Mesendoderm (in vitro differentiated cells): ENCODE measurements around the gene JMJD1C.
A peak's percentile ranks its signal among the peaks of the same experiment; 100 is the strongest.

Experiments used
- DNase-seq: peaks from one replicate; pipeline ENCODE4 v3.0.0; 2013
- H2AK5ac ChIP-seq: 2 replicates; pipeline ENCODE4 v1.6.1; 2013; ENCODE audit warnings: low read length, inconsistent platforms
- H2BK120ac ChIP-seq: 2 replicates; pipeline ENCODE4 v1.6.1; 2013; ENCODE audit warnings: low read depth, mild to moderate bottlenecking, low read length, moderate library complexity, mixed read lengths
- H2BK15ac ChIP-seq: replicated peaks from 2 replicates; pipeline ENCODE4 v1.6.1; 2013; ENCODE audit warnings: low read depth, mild to moderate bottlenecking, moderate library complexity
- H2BK5ac ChIP-seq: 2 replicates; pipeline ENCODE4 v1.6.1; 2013; ENCODE audit warnings: low read length, inconsistent platforms
- H3K18ac ChIP-seq: 2 replicates; pipeline ENCODE4 v1.6.1; 2013; ENCODE audit warnings: mild to moderate bottlenecking, low read length, mixed read lengths
- H3K23ac ChIP-seq: one replicate; pipeline ENCODE4 v1.6.1; 2013; ENCODE audit warnings: low read length
- H3K27ac ChIP-seq: 2 replicates; pipeline ENCODE4 v1.5.1; 2013; ENCODE audit warnings: low read depth, mild to moderate bottlenecking, inconsistent platforms, low read length, moderate library complexity
- H3K27me3 ChIP-seq: 2 replicates; pipeline ENCODE4 v1.6.1; 2013; ENCODE audit warnings: low read length, control low read depth, mild to moderate bottlenecking, inconsistent platforms; ENCODE audit not compliant: insufficient read depth, poor library complexity
- H3K36me3 ChIP-seq: 2 replicates; pipeline ENCODE4 v1.6.1; 2013; ENCODE audit warnings: low read length, inconsistent platforms; ENCODE audit not compliant: control insufficient read depth, insufficient read depth
- H3K4ac ChIP-seq: one replicate; pipeline ENCODE4 v1.6.1; 2013; ENCODE audit warnings: low read depth, mild to moderate bottlenecking, low read length, moderate library complexity
- H3K4me1 ChIP-seq: 2 replicates; pipeline ENCODE4 v1.6.1; 2013; ENCODE audit warnings: low read depth, low read length, inconsistent platforms; ENCODE audit not compliant: control insufficient read depth
- H3K4me2 ChIP-seq: 2 replicates; pipeline ENCODE4 v1.6.1; 2013; ENCODE audit warnings: low read length
- H3K4me3 ChIP-seq: 2 replicates; pipeline ENCODE4 v1.5.1; 2013; ENCODE audit warnings: mild to moderate bottlenecking, low read length
- H3K56ac ChIP-seq: one replicate; pipeline ENCODE4 v1.6.1; 2013; ENCODE audit warnings: low read length
- H3K79me1 ChIP-seq: 2 replicates; pipeline ENCODE4 v1.6.1; 2013; ENCODE audit warnings: low read length, inconsistent platforms
- H3K79me2 ChIP-seq: 2 replicates; pipeline ENCODE4 v1.6.1; 2013; ENCODE audit warnings: mild to moderate bottlenecking, low read length; ENCODE audit not compliant: control insufficient read depth, insufficient read depth
- H3K9ac ChIP-seq: 2 replicates; pipeline ENCODE4 v1.6.1; 2013; ENCODE audit warnings: low read length, inconsistent platforms
- H4K5ac ChIP-seq: one replicate; pipeline ENCODE4 v1.6.1; 2013; ENCODE audit warnings: low read length
- H4K8ac ChIP-seq: one replicate; pipeline ENCODE4 v1.6.1; 2013; ENCODE audit warnings: low read depth, mild to moderate bottlenecking, control low read depth, low read length, moderate library complexity
- WGBS: extraction: QIAGEN DNeasy Blood & Tissue Kit; methylation state at CpG from one replicate; pipeline ENCODE4 v1.1.7; 2013; ENCODE audit warnings: low lambda C conversion rate, missing lambda C conversion rate; ENCODE audit not compliant: insufficient coverage; ENCODE audit errors: extremely low coverage; 5-methylcytosine and 5-hydroxymethylcytosine counted together

The JMJD1C gene

DNA sequence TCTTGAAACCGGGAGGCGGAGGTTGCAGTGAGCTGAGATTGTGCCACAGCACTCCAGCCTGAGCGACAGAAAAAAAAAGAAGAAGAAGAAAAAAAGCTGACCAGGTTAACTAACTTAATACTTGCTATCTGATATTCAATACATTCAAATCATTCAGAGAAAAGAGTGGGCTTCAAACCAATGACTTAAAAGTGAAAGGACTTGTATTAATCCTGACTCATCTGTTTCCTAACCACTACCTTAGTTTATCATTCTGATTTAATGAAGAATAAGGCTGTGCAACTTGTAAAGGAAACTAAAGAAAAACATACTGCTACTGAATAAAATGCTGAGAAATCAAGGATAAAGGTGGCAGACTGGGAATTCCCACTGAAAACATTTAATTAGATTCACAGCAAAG lies 204.3 kb downstream of the JMJD1C start:
- Histone ChIP-seq H3K36me3 (no peaks in the 10 kb centered on the region), H3K27ac (no peak overlapping the region)

DNA sequence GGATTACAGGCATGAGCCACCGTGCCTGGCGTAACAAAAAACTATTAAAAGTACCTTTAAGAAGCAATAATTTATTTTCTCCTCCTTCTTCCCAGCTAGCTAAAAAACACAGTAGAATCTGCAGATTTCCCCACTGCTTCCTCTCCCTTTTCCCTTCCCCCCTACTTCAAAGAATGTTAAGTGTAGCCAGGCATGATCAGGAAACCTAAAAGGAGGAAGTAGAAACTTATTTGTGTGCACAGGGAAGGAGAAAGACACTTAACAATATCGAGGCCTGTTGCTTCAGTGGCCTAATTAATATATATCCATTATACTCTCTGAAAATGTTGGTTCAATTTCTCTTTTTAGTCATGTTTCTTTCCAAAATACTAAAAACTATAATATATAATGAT lies 204.9 kb downstream of the JMJD1C start:
- H3K79me2 ChIP-seq = peaks cover 53% of the 10 kb centered on the region
- no peaks in the 10 kb centered on the region for H3K27me3 ChIP-seq
- no peak overlapping the region for H2BK5ac ChIP-seq
- no CpG with 5 or more reads among the region's 3 CpGs for WGBS
- no peaks in the 10 kb centered on the region for H3K36me3 ChIP-seq
- no peak overlapping the region for H3K4me2 ChIP-seq
- no peak overlapping the region for H2AK5ac ChIP-seq
- no peak overlapping the region for H3K4ac ChIP-seq
- no peak overlapping the region for H3K18ac ChIP-seq
- H3K27ac ChIP-seq = no peak overlapping the region
- no peak overlapping the region for H3K23ac ChIP-seq
- H3K4me3 ChIP-seq = no peak overlapping the region
- H3K56ac ChIP-seq = no peak overlapping the region
- H4K5ac ChIP-seq = no peak overlapping the region
- DNase-seq = peak; percentile 34
- H3K9ac ChIP-seq = no peak overlapping the region
- H3K79me1 ChIP-seq = no peaks in the 10 kb centered on the region
- H3K4me1 ChIP-seq = no peaks in the 10 kb centered on the region
- H2BK120ac ChIP-seq = no peak overlapping the region
- no peak overlapping the region for H4K8ac ChIP-seq
- H2BK15ac ChIP-seq = no peak overlapping the region

More for the DNA sequence above, 204.3 kb downstream of the JMJD1C start:
- H3K4ac ChIP-seq = no peak overlapping the region
- H2BK15ac ChIP-seq = no peak overlapping the region
- H2BK120ac ChIP-seq = no peak overlapping the region
- H4K8ac ChIP-seq = no peak overlapping the region
- no peak overlapping the region for H2AK5ac ChIP-seq
- H3K4me2 ChIP-seq = no peak overlapping the region
- no peaks in the 10 kb centered on the region for H3K79me1 ChIP-seq
- no peaks in the 10 kb centered on the region for H3K4me1 ChIP-seq
- no peak overlapping the region for H2BK5ac ChIP-seq
- H4K5ac ChIP-seq = no peak overlapping the region
- H3K18ac ChIP-seq = no peak overlapping the region
- no peak overlapping the region for H3K4me3 ChIP-seq
- no peaks in the 10 kb centered on the region for H3K27me3 ChIP-seq
- no peak overlapping the region for H3K9ac ChIP-seq
- WGBS = no CpG with 5 or more reads among the region's 3 CpGs
- H3K23ac ChIP-seq = no peak overlapping the region
- DNase-seq = no peak
- no peak overlapping the region for H3K56ac ChIP-seq
- H3K79me2 ChIP-seq = peaks cover 49% of the 10 kb centered on the region

GRCh38 chr10:63260103-63260859 lies 205.5 kb downstream of the JMJD1C start:
- Histone ChIP-seq H2BK5ac (no peak overlapping the region), H3K4ac (no peak overlapping the region), H3K23ac (no peak overlapping the region), H3K27me3 (no peaks in the 10 kb centered on the region), H3K36me3 (no peaks in the 10 kb centered on the region), H3K4me2 (no peak overlapping the region), H2BK120ac (no peak overlapping the region), H3K4me1 (no peaks in the 10 kb centered on the region), H3K79me1 (no peaks in the 10 kb centered on the region), H2BK15ac (no peak overlapping the region), H4K5ac (no peak overlapping the region), H3K4me3 (no peak overlapping the region), H3K79me2 (peaks cover 54% of the 10 kb centered on the region), H3K18ac (no peak overlapping the region), H4K8ac (no peak overlapping the region), H3K9ac (no peak overlapping the region), H3K27ac (no peak overlapping the region), H3K56ac (no peak overlapping the region), H2AK5ac (no peak overlapping the region)
- WGBS = no CpG with 5 or more reads among the region's 17 CpGs
- DNase-seq = no peak

- Histone ChIP-seq H2BK120ac (no peak overlapping the region), H3K9ac (no peak overlapping the region), H4K8ac (no peak overlapping the region), H2AK5ac (no peak overlapping the region), H3K4me2 (no peak overlapping the region), H3K27ac (no peak overlapping the region), H3K4ac (no peak overlapping the region), H3K27me3 (no peaks in the 10 kb centered on the region), H2BK5ac (no peak overlapping the region), H4K5ac (no peak overlapping the region), H3K56ac (no peak overlapping the region), H3K4me1 (no peaks in the 10 kb centered on the region), H3K4me3 (no peak overlapping the region), H3K36me3 (no peaks in the 10 kb centered on the region), H2BK15ac (no peak overlapping the region), H3K23ac (no peak overlapping the region), H3K79me1 (no peaks in the 10 kb centered on the region), H3K79me2 (peaks cover 61% of the 10 kb centered on the region), H3K18ac (no peak overlapping the region)
- DNase-seq = no peak
- WGBS = no CpG with 5 or more reads among the region's 2 CpGs
These were observed 206.7 kb downstream of the JMJD1C start for GRCh38 chr10:63258920-63259678.

GRCh38 chr10:63257778-63258177 lies 208.0 kb downstream of the JMJD1C start:
- peaks cover 64% of the 10 kb centered on the region for H3K79me2 ChIP-seq
- H3K9ac ChIP-seq = no peak overlapping the region
- H3K4me3 ChIP-seq = no peak overlapping the region
- no peak overlapping the region for H3K4ac ChIP-seq
- H2AK5ac ChIP-seq = no peak overlapping the region
- no peaks in the 10 kb centered on the region for H3K36me3 ChIP-seq
- no peak overlapping the region for H3K18ac ChIP-seq
- H3K4me2 ChIP-seq = no peak overlapping the region
- H3K56ac ChIP-seq = no peak overlapping the region
- H4K8ac ChIP-seq = no peak overlapping the region
- DNase-seq = no peak
- H3K79me1 ChIP-seq = no peaks in the 10 kb centered on the region
- no CpG with 5 or more reads among the region's 2 CpGs for WGBS
- no peak overlapping the region for H3K23ac ChIP-seq
- no peak overlapping the region for H2BK5ac ChIP-seq
- no peaks in the 10 kb centered on the region for H3K4me1 ChIP-seq
- no peak overlapping the region for H2BK120ac ChIP-seq
- H3K27ac ChIP-seq = no peak overlapping the region
- H2BK15ac ChIP-seq = no peak overlapping the region
- H4K5ac ChIP-seq = no peak overlapping the region
- H3K27me3 ChIP-seq = no peaks in the 10 kb centered on the region
